ENCODE data around the gene MISP3. TPM values are rescaled to one million over a fixed set of nuclear protein-coding genes. Genes with fewer than 3 reads are reported as not detected.

Gene MISP3
- total RNA-seq, 1 donor from 2014 or later: not detected

GRCh38 chr19:14114439-14114838 lies 41.9 kb downstream of the MISP3 start:
- Mint-ChIP-seq H3K9me3 (ENCODE audit: unreplicated experiment) (no peaks in the 10 kb centered on the region), H3K4me1 (ENCODE audit: unreplicated experiment) (peaks cover 45% of the 10 kb centered on the region), H3K27me3 (ENCODE audit: unreplicated experiment) (peaks cover 12% of the 10 kb centered on the region), H3K36me3 (ENCODE audit: low read depth, unreplicated experiment) (peaks cover 9% of the 10 kb centered on the region), H3K4me3 (ENCODE audit: unreplicated experiment) (no peak overlapping the region), H3K27ac (ENCODE audit: unreplicated experiment) (no peak overlapping the region)
- DNase-seq (ENCODE audit: low spot score): no peak
- TF ChIP-seq CTCF (IDR thresholded peaks at IDR 0.05; ENCODE audit: unreplicated experiment): no peak

- Mint-ChIP-seq H3K27ac (ENCODE audit: unreplicated experiment) (no peak overlapping the region), H3K36me3 (ENCODE audit: low read depth, unreplicated experiment) (peaks cover 9% of the 10 kb centered on the region), H3K9me3 (ENCODE audit: unreplicated experiment) (no peaks in the 10 kb centered on the region), H3K4me1 (ENCODE audit: unreplicated experiment) (peaks cover 47% of the 10 kb centered on the region), H3K27me3 (ENCODE audit: unreplicated experiment) (peaks cover 12% of the 10 kb centered on the region), H3K4me3 (ENCODE audit: unreplicated experiment) (no peak overlapping the region)
- peak; percentile 72 for DNase-seq (ENCODE audit: low spot score)
- peak; percentile 56 for TF ChIP-seq CTCF (IDR thresholded peaks at IDR 0.05; ENCODE audit: unreplicated experiment)
Measured at GRCh38 chr19:14114854-14115253, 42.3 kb downstream of the MISP3 start.

- no peak for TF ChIP-seq CTCF (IDR thresholded peaks at IDR 0.05; ENCODE audit: unreplicated experiment)
- peaks cover 12% of the 10 kb centered on the region for H3K27me3 Mint-ChIP-seq (ENCODE audit: unreplicated experiment)
- no peaks in the 10 kb centered on the region for H3K9me3 Mint-ChIP-seq (ENCODE audit: unreplicated experiment)
- no peak overlapping the region for H3K27ac Mint-ChIP-seq (ENCODE audit: unreplicated experiment)
- no peak for DNase-seq (ENCODE audit: low spot score)
- H3K36me3 Mint-ChIP-seq (ENCODE audit: low read depth, unreplicated experiment): peaks cover 9% of the 10 kb centered on the region
- peaks cover 49% of the 10 kb centered on the region for H3K4me1 Mint-ChIP-seq (ENCODE audit: unreplicated experiment)
- H3K4me3 Mint-ChIP-seq (ENCODE audit: unreplicated experiment): peak overlapping the region; percentile 95
Measured at GRCh38 chr19:14115756-14116155, 43.2 kb downstream of the MISP3 start.

GRCh38 chr19:14116525-14116917 lies 43.9 kb downstream of the MISP3 start:
- H3K27me3 Mint-ChIP-seq (ENCODE audit: unreplicated experiment): peaks cover 10% of the 10 kb centered on the region
- no peak for TF ChIP-seq CTCF (IDR thresholded peaks at IDR 0.05; ENCODE audit: unreplicated experiment)
- no peak for DNase-seq (ENCODE audit: low spot score)
- H3K9me3 Mint-ChIP-seq (ENCODE audit: unreplicated experiment): no peaks in the 10 kb centered on the region
- H3K36me3 Mint-ChIP-seq (ENCODE audit: low read depth, unreplicated experiment): peaks cover 9% of the 10 kb centered on the region
- H3K4me1 Mint-ChIP-seq (ENCODE audit: unreplicated experiment): peaks cover 49% of the 10 kb centered on the region
- H3K4me3 Mint-ChIP-seq (ENCODE audit: unreplicated experiment): peak overlapping the region; percentile 95
- H3K27ac Mint-ChIP-seq (ENCODE audit: unreplicated experiment): peak overlapping the region; percentile 82

- Mint-ChIP-seq H3K27me3 (ENCODE audit: unreplicated experiment) (peaks cover 10% of the 10 kb centered on the region), H3K9me3 (ENCODE audit: unreplicated experiment) (no peaks in the 10 kb centered on the region), H3K27ac (ENCODE audit: unreplicated experiment) (peak overlapping the region; percentile 82), H3K4me3 (ENCODE audit: unreplicated experiment) (peak overlapping the region; percentile 95), H3K4me1 (ENCODE audit: unreplicated experiment) (peaks cover 49% of the 10 kb centered on the region), H3K36me3 (ENCODE audit: low read depth, unreplicated experiment) (peaks cover 9% of the 10 kb centered on the region)
- DNase-seq (ENCODE audit: low spot score): no peak
- no peak for TF ChIP-seq CTCF (IDR thresholded peaks at IDR 0.05; ENCODE audit: unreplicated experiment)
Measured at GRCh38 chr19:14116918-14117578, 44.5 kb downstream of the MISP3 start.
